HFF-Myc (cell line): ENCODE results near the gene LMO1.

Experiments
- DNase-seq: peaks from one replicate; pipeline ENCODE4 v3.0.0-alpha.2; 2011; ENCODE audit warnings: low read depth; ENCODE audit errors: extremely low read depth
- H3K4me3 ChIP-seq: replicated peaks from 2 replicates; pipeline ENCODE4 v1.5.1; 2011; ENCODE audit warnings: low read depth, mild to moderate bottlenecking, control low read depth, low read length
- TF ChIP-seq, protein P1 (sequence below): IDR thresholded peaks from 2 replicates; pipeline ENCODE4 v1.5.1; 2012; ENCODE audit warnings: mild to moderate bottlenecking, low read depth, low read length, control low read depth; ENCODE audit errors: missing control alignments

The LMO1 gene

DNA sequence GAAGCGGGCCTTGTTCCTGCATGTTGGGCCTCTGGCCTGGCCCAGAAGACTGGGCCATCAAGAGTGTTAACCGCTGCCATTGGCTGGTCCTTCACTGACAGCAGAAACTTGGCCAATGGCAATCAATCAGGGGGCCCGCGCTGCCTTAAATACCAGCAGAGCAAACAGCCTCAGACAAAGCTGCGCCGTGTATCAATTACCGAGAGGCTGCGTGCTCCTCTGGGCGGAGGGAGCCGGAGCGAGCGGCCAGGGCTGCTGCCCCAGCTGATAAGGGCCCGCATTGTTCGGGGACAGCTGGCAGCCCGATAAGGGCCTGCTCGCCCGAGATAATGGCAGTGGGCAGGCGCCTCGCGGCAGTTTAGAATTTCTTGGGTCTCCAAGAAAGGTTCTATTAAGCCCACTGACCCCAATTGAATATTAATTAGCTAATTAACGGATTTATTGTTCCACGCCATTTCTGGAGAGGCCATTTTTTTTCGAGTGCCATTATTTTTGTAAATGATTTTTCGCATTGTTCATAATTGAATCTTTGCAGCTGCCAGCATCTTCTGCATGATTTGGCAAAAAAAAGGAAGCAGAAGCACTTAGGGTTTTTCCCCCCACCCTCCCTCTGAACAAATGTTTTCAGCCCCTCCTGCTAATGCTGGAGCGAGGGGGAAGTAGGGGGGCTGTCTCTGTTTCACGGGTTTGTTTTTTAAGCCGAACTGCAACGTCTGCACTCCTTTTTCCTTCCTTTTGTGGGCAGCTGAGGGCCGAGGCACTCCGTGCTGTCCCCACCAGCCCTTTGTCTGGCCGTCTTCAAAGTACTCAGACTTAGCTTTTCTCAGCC, 57.2 kb downstream of the LMO1 start:
- DNase-seq = no peak
- TF ChIP-seq, protein P1, sequence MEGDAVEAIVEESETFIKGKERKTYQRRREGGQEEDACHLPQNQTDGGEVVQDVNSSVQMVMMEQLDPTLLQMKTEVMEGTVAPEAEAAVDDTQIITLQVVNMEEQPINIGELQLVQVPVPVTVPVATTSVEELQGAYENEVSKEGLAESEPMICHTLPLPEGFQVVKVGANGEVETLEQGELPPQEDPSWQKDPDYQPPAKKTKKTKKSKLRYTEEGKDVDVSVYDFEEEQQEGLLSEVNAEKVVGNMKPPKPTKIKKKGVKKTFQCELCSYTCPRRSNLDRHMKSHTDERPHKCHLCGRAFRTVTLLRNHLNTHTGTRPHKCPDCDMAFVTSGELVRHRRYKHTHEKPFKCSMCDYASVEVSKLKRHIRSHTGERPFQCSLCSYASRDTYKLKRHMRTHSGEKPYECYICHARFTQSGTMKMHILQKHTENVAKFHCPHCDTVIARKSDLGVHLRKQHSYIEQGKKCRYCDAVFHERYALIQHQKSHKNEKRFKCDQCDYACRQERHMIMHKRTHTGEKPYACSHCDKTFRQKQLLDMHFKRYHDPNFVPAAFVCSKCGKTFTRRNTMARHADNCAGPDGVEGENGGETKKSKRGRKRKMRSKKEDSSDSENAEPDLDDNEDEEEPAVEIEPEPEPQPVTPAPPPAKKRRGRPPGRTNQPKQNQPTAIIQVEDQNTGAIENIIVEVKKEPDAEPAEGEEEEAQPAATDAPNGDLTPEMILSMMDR = no peak
- H3K4me3 ChIP-seq = no peak overlapping the region

DNA sequence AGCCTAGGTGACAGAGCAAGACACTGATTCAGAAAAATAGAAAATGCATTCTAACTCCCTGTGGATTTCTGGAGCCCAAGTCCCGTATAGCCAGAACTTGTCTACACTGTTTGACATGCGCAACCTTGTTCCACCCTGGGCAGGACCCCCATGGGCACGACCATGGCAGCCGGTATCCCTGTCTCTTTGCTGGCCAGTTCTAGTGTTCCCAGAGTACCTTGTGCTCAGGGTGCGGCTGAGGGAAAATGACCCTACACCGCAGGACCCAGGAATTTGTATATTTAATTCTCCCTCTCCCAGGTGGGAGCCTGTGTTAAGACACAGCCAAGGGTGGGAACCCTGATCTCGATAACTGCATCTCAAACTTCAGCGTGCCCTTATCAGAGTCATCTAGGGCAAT, 58.1 kb downstream of the LMO1 start:
- TF ChIP-seq, protein P1 = no peak
- H3K4me3 ChIP-seq = no peak overlapping the region
- no peak for DNase-seq

DNA sequence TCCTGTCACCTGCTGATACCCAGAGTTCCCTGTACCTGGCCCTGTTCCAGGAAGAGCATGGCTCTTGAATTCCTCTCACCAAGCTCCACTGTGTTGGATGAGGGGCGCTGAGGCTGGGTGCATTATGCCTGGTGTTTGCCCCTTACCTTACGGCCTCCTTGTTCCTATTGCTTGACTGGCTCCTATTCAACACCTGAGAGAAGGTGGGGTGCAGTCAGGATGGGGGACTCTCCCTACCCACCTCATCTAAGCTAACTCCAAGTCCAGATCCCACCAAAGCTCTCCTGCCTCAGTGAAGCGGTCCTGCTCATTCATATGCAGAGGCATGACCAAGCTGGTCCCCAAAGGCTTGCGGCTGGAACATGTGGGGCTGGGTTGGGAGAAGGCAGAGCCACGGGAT, 59.1 kb downstream of the LMO1 start:
- DNase-seq = no peak
- TF ChIP-seq, protein P1 = no peak
- no peak overlapping the region for H3K4me3 ChIP-seq

DNA sequence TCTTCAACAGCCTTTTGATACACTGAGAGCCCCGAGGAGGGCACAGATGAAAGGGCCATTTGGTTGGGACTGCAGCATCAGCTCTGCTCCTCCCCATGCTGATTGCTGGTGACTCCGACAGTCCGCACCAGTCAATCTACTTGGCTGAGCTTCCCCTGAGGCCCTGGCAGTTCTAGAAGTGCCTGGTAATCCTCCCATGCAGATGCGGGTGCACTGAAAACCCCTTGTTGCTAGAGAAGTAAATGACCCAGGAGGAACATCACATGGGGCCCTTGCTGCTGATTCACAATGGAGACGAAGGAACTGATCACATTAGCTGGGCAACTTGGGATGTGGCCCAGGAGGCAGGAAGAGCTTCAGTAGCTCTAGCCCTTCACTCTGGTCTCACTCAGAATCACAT, 59.7 kb downstream of the LMO1 start:
- no peak overlapping the region for H3K4me3 ChIP-seq
- DNase-seq = no peak
- TF ChIP-seq, protein P1 = no peak

DNA sequence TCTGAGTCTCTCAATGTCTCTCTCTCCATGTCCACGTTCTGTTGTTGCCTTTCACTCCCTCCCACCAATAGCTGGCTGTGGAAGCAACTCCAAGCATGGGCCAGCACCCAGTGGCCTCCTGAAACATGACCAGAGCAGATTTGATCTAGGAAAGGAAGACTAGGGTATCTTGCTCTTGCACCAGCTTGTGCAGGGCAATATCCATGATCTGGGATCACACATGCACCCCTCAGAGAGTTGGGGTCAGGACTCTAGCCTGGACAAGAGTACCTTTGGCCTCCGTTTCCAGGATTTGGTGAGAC, 60.3 kb downstream of the LMO1 start:
- TF ChIP-seq, protein P1 = no peak

DNA sequence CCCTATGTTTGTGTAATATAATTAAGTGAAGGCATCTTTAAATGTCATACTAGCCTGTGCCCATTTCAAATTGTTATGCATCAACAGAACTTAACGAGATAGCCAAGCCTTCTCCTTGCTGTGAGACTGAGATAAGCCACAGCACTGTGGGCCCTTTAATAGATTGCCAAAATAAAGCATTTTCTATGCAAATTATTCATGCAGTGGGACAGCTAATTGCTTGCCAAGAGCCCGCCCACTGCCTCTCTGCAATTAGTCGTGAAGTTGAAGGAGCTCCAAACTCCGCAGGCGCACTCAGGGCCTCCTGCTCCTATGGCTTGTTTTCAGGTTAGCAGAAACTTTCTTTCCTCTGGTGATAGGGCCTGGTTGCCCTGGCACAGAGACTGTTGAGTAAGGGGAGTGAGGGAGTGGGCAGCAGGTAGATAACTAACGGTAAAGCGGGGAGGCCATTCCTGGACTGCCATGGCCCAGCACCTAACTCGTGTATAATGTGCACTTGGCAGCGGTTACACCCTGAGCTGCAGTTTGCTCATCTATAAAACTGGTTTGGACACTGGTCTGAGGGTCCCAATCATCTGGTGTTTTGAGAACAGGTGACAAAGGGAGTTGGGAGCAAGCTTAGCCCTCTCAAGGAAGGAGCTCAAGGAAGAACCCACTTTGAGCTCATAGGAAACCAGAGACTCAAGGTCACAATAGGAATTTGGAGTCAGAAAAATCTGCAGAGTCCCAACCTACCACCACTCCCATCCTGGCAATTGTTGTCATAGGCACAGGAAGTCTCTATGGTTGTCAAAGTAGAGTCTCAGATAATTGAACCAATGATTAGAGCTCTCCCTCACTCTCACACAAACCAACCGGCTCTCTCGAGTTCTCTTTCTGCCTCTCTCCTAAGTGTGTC, 60.9 kb downstream of the LMO1 start:
- no peak overlapping the region for H3K4me3 ChIP-seq
- TF ChIP-seq, protein P1 = no peak
- DNase-seq = no peak

More for the DNA sequence above, 60.3 kb downstream of the LMO1 start:
- no peak overlapping the region for H3K4me3 ChIP-seq
- DNase-seq = no peak
